ENCODE data around the gene SMG5. TPM values are rescaled to one million over a fixed set of nuclear protein-coding genes. Genes with fewer than 3 reads are reported as not detected.

Gene SMG5
- total and polyA plus RNA-seq, 2 experiments from 2014 or later = 25.9 to 118 TPM

- TF ChIP-seq ETS1 (IDR thresholded peaks at IDR 0.05) (no peak), CREB1 (CRISPR knock-in tag; IDR thresholded peaks at IDR 0.05; ENCODE audit: low read depth) (no peak)
These were observed 55.8 kb downstream of the SMG5 start (continued) for GRCh38 chr1:156226782-156227181.

- Mint-ChIP-seq H3K4me3 (no peak overlapping the region), H3K9me3 (no peaks in the 10 kb centered on the region), H3K4me1 (peaks cover 4% of the 10 kb centered on the region; the same call in 2 of the 3 replicates), H3K36me3 (ENCODE audit: low read depth) (peaks cover 51% of the 10 kb centered on the region), H3K27ac (no peak overlapping the region), H3K27me3 (ENCODE audit: insufficient read depth, low read depth, poor library complexity) (no peaks in the 10 kb centered on the region)
- ATAC-seq = no peak
- peaks cover 17% of the 10 kb centered on the region; the same call in 1 of the 2 replicates for H3K36me3 ChIP-seq (ENCODE audit: insufficient read depth)
- H3K27me3 ChIP-seq (ENCODE audit: insufficient read depth) = no peaks in the 10 kb centered on the region
- DNase-seq (ENCODE audit: low spot score) = no peak
- H3K27ac ChIP-seq (ENCODE audit: low read depth) = peak overlapping the region; percentile 9; the same call in 1 of the 2 replicates
- H3F3A ChIP-seq (replicated peaks; ENCODE audit: low read depth) = peaks cover 20% of the 10 kb centered on the region
- no peaks in the 10 kb centered on the region for H3K4me1 ChIP-seq (ENCODE audit: insufficient read depth)
- 0 out of 2 replicates have a peak, but pooled peaks cover 3% of the 10 kb centered on the region for H4K20me1 ChIP-seq (replicated peaks; ENCODE audit: insufficient read depth)
- H3K4me3 ChIP-seq = no peak overlapping the region
- peaks cover 8% of the 10 kb centered on the region; the same call in 1 of the 2 replicates for H3K79me2 ChIP-seq (replicated peaks; ENCODE audit: insufficient read depth)
- no peak overlapping the region for H2AFZ ChIP-seq
- no peaks in the 10 kb centered on the region for H3K9me2 ChIP-seq (ENCODE audit: insufficient read depth)
- no peak overlapping the region for H3K4me2 ChIP-seq
- TF ChIP-seq ZNF331 (CRISPR knock-in tag; IDR thresholded peaks at IDR 0.05; ENCODE audit: low read depth) = no peak
- TF ChIP-seq EZH2phosphoT487 (IDR thresholded peaks at IDR 0.05; ENCODE audit: unreplicated experiment) = no peak
- TF ChIP-seq JUNB (IDR thresholded peaks at IDR 0.05; ENCODE audit: unreplicated experiment) = no peak
- TF ChIP-seq ETS1 (IDR thresholded peaks at IDR 0.05) = no peak
- TF ChIP-seq STAT1 (IDR thresholded peaks at IDR 0.05; ENCODE audit: unreplicated experiment) = no peak
- TF ChIP-seq ZNF462 (CRISPR knock-in tag; IDR thresholded peaks at IDR 0.05) = no peak
- no peak for TF ChIP-seq EZH2 (IDR thresholded peaks at IDR 0.05; ENCODE audit: low read depth, unreplicated experiment)
- no peak for TF ChIP-seq ZNF114 (CRISPR knock-in tag; IDR thresholded peaks at IDR 0.05)
- TF ChIP-seq NANOG (IDR thresholded peaks at IDR 0.05; ENCODE audit: borderline replicate concordance) = no peak
- TF ChIP-seq CTCF (conservative IDR thresholded peaks at IDR 0.05; ENCODE audit: low read depth in 2 of 2) = no peak
These were observed 56.5 kb downstream of the SMG5 start for GRCh38 chr1:156226116-156226538.

Data from GM23338 (cell line).